WI38 (cell line): Measurements from ENCODE around the gene HGD.
"Not testable (repeated sequence)": the region's sequence is repeated elsewhere in the genome, so short reads cannot be mapped to it uniquely, and the experiment has no call there.

Experiments used
- H3K4me3 ChIP-seq: 2 replicates; pipeline ENCODE4 v1.5.1; 2011; ENCODE audit warnings: low read depth, mild to moderate bottlenecking, control low read depth, low read length
- CTCF ChIP-seq: IDR thresholded peaks from 2 replicates; pipeline ENCODE4 v1.5.1; 2012; ENCODE audit warnings: low read depth, mild to moderate bottlenecking, control low read depth, low read length

Gene HGD

DNA sequence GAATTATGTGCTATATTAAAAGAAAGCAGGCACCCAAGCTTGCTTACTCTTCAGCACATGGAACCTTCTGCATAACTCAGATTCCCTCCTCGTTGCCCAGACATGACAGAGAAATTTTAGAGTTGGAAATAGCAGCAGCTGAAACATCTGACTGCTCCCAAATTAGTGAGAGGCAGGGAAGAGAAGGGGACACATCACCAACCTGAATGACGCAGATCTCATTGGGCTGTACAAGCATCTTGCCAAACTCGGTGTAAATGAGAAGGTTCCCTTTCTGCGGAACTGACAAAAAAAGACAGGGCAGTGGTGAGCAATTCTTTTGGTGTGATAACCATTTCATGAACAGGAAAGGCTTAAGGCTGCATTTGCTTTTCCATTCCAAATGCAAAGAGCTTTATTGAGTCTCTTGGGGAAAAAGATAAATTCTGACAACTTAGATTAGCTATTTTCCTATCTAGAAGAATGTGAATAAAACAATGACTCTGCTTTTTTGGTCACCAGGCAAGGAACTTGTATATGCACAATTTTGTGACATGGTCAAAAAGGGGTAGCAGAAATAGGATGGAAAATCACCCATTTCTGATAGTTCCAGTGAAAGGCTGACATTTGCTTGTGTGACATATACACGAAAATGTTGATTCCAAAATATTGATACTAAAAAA is 35.1 kb downstream of the HGD start:
- TF ChIP-seq CTCF: no peak
- H3K4me3 ChIP-seq: no peak overlapping the region

DNA sequence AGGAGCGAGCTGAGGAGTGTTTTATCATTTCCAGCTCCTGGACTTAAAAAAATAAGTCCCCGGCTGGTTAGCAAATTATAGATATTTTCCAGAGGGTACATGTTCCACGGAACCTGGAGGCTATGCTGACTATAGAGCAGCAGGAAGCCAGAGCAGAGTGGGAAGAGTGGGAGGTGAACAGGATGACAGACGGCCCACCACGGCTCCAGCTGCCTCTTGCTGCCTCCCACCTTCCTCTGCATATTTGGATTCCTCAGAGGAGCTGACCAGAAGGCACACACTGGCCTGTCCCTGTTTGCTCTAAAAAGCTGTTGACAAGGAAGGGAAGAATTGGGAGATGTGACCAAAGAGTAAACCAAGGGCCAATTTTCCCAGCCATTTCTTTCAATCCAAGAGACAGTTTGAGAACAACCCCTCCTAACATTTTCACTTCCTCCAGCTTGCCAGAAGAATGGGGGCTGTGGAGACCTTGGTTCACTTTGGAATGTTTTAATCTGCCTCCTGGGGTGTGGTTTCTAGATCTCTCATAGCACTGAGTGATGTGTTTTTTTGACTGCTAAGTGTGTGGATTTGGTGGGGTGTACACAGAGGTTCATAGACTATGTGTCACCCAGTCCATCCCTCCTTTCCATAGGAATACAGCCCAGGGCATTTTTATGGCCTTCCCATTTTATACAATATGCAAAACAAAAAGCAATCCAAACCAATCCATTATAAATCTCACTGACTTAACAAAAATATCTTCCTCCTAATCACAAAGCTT is 36.8 kb downstream of the HGD start:
- no peak for TF ChIP-seq CTCF
- no peak overlapping the region for H3K4me3 ChIP-seq

DNA sequence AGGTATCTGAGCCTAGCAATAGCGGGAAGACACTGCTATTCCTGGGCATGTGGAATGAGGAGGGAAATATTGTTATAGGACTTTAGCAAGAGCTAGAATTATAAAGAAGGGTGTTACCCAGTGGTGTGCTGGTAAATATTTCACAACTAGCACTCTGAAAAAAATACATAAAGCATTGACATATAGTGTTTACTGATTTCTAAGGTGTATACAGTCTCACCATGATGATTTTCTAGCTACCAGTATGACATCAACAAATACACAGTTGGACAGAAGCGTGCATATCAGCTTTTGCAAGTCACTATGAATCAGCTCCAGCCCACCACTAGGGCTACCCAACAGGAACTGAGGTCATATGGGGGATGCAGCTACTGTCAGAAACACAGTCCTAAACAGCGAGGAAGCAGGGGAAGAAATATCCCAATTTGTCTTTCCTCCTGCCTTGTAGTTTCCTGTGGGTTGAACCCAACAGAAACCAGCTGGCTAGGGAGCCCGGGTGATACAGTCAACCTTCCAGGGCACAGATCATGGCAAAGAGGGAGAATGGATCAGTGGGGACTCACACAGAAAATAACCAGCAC is 39.6 kb downstream of the HGD start:
- no peak overlapping the region for H3K4me3 ChIP-seq
- no peak for TF ChIP-seq CTCF

DNA sequence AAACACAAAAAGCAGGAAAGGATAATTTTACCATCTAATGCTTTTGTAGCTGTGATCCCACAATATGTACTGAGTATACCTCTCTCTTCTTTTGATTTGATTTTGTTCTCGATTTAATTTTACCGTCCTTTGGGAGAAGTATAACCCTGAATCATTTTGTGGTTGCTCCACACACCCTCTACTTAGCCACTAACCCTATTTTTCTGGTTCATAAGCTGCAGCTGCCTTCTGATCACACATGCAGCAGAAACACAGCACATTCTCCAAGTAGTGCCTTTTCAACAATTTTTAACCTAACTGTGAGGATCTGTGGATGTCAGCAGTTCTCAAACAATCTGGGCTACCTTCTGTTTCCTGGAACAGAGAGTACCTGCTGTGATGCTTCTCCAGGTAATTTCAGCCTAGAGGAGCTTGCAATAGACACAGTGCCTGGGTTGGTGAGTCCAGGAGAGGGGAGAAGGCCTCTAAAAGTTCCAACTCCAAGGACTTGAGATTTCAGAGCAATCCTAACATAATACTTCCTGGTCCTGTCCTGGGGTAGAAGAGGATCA is 40.3 kb downstream of the HGD start:
- no peak overlapping the region for H3K4me3 ChIP-seq
- TF ChIP-seq CTCF: no peak

DNA sequence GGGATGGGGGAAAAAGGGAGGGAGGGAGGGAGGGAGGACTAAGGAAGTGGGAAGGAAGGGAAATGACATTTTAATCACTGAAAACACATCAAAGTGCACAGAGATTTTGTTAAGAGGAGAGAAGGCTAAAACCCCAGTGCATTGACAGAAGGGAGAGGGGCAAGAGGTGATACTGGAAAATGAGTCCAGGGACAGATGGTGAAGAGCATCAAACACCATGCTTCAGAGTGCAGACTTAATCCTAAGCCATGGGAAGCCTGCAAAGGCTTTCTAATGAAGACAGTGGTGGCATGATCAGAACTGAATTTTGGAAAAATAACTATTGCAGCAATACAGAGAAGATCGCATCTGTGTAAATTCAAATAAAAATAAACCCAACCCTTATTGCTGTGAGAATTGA is 41.8 kb downstream of the HGD start:
- TF ChIP-seq CTCF: no peak
- no peak overlapping the region for H3K4me3 ChIP-seq

- not testable (repeated sequence) for H3K4me3 ChIP-seq
Observed at GRCh38 chr3:120638820-120639219, 43.2 kb downstream of the HGD start.

DNA sequence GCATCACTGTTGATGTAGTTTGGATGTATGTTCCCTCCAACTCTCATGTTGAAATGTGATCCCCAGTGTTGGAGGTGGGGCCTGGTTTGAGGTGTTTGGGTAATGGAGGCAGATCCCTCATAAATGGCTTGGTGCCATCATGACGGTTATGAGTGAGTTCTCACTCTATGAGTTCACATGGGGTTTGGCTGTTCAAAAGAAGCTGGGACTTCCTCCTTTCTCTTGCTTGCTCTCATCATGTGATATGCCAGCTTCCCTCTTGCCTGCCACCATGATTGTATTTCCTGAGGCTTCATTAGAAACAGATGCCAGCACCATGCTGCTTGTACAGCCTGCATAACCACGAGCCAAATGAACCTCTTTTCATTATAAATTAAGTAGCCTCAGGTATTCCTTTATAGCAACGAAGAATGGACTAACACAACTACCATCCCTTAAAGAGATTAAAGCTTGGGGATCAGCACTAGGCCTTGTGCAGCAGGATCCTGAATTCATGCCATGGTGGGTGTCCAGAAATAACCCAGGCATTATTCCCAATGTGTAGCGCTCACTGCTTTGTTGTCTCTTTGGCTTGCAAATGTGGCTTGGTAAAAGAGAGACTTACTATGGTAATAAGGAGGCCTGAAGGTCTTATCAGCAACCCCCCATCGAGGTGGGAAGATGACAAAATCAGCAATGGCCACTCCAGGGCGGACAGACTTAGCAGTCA is 44.0 kb downstream of the HGD start:
- TF ChIP-seq CTCF: no peak
- H3K4me3 ChIP-seq: no peak overlapping the region
